GM19463 (cell line): Measurements from ENCODE around the gene SPOCK1.

Experiments
- ATAC-seq: cut with Tn5 transposase; IDR thresholded peaks from one replicate; pipeline ENCODE4 v1.9.1; 2021; ENCODE audit warnings: mild to moderate bottlenecking, moderate library complexity; ENCODE audit not compliant: unreplicated experiment

Gene SPOCK1

DNA sequence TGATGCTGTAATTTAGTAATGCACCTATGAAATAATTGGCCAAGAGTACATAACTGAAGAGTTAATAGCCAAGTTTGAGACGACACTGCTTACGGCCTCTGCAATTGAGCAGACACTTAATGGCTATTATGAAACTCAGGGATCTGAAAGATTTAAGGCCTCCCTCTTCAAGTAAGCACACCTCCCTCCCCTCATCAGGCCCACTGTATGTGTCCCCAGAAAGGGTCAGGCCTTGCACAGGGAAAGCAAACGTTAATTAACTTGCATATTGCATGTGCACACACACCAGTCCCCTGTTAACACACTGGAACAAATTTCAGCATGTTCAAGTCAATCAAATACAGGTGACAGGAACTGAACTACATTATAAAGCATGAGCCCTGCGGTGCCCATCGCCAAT, 163.6 kb downstream of the SPOCK1 start:
- ATAC-seq, result no peak

DNA sequence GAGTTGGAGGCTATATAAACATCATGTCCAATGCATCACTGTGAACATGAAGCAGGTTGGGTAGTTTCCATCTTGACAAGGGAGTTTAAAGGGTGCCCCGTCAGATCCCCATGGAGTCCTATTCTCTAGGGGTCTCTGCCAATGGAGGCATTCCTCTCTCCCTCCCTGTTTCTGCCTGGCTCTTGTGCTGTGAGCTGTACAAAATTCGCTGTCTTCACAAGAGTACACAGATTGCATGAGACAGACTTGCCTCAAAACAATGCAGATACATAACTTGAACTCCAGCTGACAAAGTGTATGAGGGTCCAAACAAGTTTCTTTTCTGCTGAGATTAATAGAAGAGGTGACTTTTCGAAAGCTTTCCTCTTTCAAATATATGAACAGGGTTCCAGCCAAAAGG, 165.2 kb downstream of the SPOCK1 start:
- no peak for ATAC-seq

DNA sequence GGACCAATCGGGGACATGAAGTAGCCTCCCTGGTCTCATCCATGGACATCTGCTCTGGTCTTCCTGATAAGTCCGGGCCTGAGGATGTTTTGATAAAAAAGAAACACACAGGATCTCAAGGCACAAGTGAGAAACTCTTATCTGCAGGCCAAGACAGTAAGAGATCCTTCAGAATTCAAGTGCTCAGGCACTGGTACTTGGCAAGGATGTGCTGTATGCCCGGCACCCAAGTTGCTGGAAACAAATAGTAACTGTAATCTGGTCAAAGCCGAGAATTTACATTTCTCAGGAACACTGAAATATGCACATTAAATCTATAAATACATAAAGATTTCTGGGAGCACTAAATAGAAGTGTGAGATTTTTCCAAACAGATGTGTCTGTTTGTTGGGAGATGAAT, 165.7 kb downstream of the SPOCK1 start:
- no peak for ATAC-seq

DNA sequence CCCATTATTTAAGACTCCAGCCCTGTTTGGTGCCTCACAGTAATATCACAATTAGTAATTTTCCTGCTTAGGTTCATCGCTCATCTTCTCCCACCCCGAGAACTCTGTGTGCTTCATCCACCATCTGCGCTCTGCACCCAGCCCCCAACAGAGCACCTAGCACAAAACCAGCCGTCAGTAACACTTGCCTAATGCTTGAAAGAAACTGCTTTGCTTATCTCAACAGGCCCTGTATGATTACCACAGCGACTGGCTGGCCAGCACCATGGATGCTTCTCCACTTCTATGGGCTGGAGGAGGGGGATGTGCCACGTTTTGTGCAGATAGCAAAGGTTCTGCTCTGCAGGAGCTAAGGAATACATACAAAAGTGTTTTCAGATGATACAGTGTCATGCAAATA, 166.8 kb downstream of the SPOCK1 start:
- no peak for ATAC-seq

DNA sequence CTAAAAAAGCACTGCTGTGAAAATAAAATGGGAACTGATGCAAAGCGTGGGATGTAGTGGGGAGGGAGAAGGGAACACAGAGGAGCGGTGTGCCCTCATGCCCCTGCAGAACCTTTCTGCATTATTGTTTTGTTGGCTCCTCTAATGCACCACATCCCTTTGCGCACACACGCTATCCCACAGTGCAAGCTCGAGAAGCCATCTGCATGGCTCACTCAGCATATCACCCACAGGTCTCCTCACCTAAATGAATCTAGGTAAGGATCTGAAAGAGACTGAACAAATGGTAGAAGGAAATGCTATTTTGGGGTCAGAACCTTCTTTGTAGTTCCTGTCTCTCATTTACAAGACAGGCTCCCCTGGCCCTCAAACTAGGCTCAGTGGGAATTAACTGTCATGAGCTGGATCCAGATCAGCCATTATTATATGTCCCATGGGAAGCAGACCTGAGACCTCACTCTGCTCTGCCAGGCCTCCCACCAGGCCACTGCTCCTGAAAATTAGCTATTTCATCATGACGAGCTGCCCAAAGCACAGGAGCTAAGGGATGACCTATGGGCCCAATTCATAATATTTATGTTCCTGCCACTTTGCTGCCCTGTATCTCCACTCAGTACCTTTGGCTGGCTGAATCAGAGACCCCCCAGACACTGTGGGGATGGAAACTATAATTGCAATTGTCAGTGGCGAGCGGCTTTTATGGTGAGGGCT, 169.4 kb downstream of the SPOCK1 start:
- ATAC-seq, result no peak

DNA sequence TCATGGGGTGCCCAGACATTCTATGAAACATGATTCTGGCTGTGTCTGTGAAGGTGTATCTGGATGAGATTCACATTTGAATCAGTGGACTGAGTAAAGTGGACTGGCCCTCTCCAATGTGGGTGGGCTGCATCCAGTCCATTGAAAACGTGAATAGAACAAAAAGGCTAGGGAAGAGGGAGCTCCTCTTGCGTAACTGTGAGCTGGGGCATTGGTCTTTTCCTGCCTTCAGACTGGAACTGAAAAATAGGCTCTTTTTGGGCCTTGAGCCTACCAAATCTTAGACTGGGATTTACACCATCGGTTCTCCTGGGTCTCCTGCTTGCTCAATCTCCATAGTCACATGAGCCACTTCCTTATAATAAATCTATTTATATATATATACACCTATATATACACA, 170.1 kb downstream of the SPOCK1 start:
- ATAC-seq, result no peak

DNA sequence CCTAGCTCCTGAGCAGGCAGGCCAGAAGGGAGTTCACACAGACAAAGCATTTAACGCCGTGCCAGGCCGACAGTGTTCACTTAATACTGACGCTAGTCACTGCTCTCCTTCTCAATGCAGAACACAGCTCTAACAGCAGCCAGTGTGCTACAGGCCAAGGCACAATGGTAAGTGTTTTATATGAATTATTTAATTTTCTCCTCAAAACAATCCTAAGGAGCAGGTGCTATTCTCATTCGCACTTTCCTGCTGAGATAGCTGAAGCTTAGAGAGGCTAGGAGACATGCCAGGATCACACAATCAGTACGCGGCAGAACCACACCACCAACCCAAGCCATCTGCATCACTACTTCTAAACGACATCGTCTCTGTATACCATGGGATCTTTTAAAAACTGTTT, 170.7 kb downstream of the SPOCK1 start:
- ATAC-seq, result no peak

DNA sequence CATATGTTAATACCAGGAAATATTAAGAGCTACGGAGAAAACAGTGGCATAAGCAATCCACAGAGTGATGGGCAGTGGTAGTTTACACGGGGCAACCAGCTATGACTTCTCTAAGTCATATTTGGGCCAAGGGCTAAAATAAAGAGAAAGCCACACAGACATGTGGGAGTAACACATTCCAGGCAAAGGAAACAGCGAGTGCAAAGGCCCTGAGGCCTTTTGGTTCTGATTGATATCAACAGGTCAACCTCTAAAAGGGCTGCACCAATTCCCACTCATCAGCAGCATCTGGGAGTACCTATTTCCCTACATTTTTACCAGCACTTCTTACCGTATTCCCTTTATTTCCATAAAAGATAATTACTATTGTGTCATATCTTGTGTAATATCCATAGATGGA, 173.4 kb downstream of the SPOCK1 start:
- ATAC-seq, result no peak

DNA sequence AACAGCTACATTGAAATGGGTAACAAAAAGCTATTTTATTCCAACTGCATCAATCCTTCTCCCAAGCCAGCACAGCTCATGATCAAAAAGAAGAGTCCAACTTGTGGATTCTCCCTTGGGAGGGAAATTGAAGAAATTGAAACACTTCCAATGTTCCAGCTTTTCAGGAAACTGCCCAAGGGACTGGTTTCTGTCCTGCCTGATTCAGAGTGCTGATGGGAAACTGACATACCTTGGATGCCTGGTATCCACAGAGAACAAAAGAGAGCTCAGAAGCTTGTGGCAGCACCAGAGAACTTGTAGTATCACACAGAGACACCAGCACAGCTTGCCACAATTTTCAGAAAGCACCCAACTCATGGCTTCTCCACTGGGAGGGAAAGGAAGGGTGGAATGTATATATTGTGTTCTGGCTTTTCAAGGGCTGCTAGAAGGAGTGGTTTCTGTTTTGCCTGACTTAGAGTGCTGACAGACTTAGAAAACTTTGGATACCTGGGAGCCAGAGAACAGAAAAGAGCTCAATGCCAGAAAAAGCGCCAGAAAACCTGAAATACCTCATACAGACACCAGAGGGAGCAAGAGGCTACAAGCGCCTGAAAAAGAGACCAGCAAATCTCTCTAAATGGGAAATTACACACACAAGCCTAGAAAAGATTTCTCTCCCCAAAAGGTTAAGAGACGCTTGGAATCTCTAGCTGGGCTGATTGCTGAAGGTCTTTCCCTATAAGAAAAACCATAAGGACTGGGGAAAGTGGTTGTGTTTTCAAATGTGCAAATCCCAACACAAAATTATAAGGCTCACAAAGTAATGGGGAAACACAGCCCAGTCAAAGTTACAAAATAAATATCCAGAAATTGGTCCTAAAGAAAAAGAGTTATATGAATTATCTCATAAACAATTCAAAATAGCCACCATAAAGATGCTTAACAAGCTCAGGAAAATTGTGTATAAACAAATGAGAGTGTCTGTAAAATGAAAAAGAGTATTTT, 178.8 kb downstream of the SPOCK1 start:
- no peak for ATAC-seq

DNA sequence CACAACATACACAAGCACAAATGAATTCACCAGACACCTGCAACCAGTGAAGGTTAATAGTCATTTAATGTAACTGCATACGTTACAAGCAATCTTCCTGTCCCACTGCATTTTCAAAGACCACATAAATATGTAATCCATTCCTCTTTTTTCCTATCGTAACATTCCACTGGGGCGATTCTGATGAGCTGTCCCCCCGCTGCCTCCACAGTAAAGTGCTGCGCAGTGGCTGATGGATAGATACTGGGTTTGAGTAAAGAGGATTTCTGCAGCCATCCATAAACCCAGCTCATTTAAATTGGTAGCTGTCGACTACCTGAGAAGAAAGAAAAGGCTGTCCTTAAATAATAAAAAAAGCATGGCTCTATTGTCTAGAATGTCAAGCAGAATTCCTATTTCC, 181.1 kb downstream of the SPOCK1 start:
- no peak for ATAC-seq

DNA sequence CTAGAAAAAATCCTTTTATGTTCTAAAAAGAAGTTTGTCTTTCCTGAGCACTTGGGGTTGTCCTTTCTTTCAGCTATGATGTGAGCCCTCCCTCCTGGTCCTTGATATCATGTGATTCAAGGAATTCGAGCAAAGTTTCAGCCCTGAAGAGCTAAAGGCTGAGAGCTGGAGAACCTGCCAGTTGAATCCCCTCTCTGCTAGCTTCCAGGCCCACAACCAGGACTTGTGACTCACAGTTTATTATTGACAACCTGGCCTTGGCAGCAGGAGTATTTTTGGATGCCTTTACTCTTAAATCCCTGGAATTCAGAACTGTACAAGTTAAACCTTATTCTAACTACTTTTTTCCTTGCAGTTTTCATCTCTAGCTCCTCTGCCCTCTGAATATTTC, 182.8 kb downstream of the SPOCK1 start:
- ATAC-seq, result no peak

DNA sequence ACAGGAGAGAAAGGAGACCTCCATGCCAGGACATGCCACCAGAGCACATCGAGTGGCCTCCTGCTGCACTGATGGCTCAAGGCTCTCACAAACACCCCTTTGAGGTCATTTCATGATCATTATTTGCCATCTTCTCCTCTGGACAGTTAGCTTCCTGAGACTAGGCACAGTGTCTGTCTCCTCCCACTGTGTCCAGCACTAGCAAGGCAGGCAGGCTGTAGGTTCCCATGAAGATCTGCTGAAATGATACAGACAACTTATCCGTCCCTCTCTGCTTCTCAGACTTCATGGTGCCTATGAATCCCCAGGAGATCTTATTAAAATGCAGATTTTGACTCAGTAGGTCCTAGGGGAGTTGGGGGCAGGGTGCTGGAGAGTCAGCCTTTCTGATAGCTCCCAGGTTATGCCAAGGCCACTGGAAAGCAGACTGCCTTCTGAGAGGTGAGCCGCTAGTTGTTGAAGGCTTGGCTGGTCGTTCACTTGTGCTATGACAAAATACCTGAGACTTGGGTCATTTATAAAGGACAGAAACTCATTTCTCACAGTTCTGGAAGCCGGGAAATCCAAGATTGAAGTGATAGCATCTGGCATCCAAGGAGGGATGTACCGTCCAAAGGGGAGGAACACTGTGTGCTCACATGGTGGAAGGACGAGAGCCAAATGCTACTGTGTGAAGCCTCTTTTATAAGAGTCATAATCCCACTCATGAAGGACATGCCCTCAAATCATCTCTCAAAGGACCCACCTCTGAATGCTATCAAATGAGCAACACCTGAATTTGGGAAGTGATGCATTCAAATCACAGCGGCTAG, 183.4 kb downstream of the SPOCK1 start:
- no peak for ATAC-seq

DNA sequence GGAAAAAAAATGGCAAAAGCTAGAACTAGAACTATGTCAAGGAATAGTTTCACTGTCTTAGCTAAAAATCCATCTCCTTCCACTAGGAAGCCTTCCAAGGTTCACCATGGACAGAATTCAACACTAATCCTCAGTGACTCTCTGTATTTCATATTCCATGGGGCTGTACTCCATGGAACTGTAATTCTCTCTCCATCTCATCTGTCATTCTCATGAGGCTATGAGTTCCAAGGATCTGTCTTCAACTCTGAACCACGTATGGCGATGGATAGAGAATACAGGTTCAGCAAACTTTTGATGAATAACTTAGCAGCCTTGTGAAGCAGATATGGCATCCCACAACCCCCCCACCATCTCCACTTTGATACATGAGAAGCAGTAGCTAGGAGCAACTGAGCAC, 184.0 kb downstream of the SPOCK1 start:
- ATAC-seq, result no peak

DNA sequence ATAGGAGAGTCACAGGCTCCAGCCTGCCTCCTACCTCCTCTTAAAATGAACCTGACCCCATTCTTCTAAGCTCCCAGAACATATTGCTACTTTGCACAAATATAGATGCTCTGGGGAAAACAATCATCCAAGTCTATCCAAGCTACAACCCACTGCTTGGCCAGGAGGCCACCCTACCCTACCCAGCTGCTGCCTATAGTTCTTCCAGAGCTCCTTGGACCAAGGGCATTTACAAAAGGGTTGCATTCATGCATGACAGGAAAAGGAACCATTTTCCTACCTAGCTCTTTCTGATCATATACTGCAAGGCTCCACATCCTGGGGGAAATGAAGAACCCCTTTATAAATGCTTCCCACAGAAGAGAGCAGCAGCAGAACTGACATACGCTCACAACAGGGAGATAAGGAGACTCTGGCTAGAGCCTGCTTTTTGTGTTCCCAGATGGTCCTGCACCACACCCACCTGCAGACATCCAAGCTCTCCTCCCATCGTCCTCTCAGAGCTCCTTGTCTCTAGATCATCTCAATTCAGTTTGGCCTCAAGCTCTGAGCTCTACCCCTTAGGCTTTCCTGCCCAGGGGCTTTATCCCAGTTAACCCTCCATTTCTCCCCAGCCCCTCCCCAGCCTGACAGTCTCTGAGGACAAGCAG, 185.5 kb downstream of the SPOCK1 start:
- ATAC-seq, result no peak

DNA sequence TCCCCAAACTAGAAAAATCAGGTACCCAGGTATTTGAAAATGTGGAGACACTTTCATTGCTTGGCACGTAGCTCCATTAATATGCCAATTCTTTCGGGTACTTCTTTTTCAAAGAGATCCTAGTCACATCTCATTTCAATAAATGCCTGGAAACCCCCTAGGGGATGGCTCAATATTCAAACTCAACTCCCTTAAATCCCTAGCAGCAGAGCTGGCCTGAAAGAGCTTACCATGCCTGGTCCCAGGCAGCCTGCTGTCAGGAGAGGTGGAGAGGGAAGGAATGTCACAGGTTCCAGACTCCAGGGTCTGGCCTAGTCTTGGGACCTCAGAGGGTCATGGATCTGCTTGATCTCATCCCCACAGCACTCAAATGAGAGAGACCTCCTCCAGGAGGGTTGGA, 187.1 kb downstream of the SPOCK1 start:
- no peak for ATAC-seq

DNA sequence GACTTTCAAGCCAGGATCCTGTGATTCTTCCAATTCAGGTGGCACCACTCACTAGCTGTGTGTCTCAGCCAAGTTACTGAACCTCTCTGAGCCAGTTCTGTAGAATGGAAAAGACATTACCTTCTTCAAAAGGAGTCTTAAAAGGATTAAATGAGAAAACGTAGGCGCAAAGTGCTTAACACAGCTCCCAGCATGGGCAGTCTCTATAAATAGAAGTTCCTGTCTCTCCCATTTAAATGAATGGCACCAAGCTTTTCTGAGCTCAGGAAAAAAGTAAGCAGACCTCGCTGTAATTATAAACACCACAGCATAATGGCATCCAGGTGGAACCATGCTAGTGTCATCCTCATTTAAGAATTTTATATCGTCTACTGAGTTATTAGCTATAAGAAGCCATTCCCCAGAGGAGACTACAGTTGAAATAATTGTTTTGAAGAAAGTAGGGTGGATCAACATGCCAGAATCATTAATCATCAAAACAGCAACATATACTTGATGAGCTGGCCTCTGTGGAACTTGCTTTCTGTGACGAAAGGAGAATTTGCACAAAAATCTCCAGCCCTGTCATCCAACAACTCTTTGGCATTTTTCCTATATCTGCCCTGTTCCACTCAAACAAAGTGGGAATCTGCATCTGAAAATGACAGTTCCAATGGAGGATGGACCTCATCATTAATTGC, 188.9 kb downstream of the SPOCK1 start:
- ATAC-seq, result no peak

DNA sequence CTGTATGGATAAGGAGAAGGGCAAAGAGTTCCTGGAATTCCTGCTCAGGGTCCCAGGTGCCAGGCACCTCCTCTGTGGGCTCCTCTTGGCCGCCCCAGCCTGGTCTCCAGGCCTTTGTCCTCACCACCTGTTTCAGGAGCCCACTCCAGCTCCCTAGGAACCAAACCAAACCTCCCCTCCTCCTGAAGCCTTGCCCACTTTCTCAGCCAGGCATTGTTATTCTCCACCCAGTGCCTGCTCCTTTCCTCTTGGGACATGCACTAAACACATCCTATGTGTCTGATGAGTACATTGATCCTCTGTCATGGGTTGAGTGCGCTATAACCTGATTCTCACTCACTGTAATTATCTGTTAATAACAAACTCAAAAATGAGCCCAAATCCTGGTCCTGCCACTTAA, 189.8 kb downstream of the SPOCK1 start:
- no peak for ATAC-seq

DNA sequence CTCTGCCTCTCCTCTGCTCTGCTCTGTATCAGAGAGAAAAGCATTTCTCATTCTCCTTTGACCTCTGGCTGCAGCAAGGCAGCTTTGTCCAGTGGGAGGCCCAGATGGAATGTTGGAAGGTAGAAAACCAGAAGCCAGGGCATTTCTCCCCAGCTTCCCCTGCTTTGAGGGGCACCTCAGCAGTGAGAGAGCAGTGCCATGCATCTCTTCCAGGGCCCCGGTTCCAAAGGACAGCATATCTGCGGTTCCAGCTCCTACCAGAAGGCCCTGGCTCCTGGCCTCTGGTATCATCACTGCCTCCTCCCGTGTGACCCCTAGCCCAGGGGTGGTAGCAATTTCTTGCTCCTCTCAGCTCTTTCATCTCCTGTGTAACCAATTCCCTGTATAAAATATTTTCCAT, 190.8 kb downstream of the SPOCK1 start:
- no peak for ATAC-seq

DNA sequence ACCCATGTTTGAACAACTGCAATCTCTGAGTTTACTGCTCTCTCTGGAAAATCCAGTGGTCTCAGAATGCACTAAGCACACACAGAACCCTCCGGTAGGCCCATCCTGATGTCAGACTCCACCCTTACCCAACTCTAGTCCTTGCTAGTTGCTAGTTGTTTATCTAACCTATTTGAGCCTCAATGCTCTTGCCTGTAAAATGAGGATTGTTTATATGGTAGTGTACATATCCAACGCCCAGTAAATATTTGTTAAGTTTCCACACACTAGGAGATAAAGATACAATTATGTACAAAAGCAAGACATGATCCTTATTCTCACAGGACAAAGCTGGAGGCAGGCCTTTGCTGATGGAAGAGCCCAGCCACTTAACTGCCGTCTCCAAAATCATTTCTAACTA, 192.2 kb downstream of the SPOCK1 start:
- ATAC-seq, result no peak

DNA sequence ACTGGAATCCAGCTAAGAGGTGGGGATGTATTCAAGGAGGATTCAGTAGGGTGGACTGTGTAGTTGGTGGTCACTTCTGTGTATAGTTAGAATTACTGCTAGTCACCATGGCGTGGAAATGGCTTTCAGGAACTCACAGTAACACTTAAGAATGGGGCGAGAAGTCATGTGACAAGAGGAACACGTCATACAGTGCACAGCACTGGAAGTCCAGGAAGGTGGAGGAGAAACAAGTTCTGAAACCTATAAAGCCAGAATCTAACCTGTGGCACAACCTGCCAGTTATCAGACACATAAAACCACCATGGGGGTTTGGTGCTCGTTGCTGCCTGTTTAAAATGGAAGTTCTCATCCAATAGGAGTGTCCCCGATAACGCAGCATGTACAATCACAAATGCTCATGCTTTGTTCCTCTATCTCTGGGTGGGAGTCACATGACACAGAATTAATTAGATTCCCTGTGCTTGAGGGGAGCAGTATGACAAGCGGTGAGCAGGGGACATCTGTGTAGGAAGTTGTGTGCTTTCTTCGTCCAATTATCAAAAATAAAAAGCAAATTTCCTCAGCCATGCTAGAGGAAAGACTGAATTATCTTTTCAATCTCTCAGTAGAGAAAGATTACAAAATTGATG, 193.0 kb downstream of the SPOCK1 start:
- ATAC-seq, result no peak
